C4-2B (cell line): ENCODE measurements around the gene IQGAP2.

Experiments
- H3K27ac ChIP-seq: fragments of 450-650 bp; 2 replicates; pipeline ENCODE4 v1.5.1; 2017
- ZFX ChIP-seq: fragments of 450-650 bp; IDR thresholded peaks from 2 replicates; pipeline ENCODE4 v1.6.1; 2017
- TF ChIP-seq, protein P1 (sequence below): fragments of 450-650 bp; conservative IDR thresholded peaks from 2 replicates; pipeline ENCODE4 v1.5.1; 2017; ENCODE audit warnings: mild to moderate bottlenecking

The IQGAP2 gene

DNA sequence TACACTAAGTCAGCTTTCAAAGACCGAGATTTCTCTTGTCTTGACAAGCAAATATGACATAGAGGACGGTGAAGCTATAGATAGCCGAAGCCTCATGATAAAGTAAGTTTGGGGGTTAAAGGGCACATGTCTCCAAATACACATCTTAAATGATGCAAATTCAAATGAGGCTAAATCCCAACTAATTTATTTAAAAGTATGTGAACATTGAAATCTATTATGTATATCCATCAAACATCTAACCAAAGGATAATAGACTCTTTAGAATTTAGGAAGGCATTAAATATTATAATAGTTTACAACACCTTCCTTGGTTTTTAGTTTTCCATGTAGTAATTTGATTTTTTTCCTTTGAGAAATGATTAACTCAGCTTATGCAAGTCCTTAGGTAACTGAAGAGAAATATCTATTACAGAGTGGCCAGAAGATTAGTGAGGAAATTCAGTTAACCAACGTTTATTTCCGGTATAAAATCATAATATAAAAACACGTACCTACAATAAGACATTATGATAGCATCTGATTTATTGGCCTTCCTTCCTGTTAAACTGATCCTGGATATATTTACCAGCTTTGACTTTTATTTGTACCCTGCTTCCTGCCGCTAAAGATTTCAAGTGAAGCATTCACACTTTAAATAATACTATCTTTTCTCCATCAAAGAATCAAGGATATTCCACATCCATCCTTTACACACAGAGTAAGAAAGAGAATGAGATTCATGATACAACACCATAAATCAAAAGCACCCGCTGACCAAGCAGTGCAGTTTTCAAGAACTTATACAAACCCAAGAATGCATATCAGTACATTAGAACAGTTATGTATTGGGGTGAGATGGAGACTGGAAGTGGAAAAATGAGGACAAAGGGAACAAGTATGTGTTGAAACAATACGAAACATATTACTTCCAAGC, 281.0 kb downstream of the IQGAP2 start:
- no peak overlapping the region for H3K27ac ChIP-seq
- no peak for TF ChIP-seq ZFX
- TF ChIP-seq, protein P1, sequence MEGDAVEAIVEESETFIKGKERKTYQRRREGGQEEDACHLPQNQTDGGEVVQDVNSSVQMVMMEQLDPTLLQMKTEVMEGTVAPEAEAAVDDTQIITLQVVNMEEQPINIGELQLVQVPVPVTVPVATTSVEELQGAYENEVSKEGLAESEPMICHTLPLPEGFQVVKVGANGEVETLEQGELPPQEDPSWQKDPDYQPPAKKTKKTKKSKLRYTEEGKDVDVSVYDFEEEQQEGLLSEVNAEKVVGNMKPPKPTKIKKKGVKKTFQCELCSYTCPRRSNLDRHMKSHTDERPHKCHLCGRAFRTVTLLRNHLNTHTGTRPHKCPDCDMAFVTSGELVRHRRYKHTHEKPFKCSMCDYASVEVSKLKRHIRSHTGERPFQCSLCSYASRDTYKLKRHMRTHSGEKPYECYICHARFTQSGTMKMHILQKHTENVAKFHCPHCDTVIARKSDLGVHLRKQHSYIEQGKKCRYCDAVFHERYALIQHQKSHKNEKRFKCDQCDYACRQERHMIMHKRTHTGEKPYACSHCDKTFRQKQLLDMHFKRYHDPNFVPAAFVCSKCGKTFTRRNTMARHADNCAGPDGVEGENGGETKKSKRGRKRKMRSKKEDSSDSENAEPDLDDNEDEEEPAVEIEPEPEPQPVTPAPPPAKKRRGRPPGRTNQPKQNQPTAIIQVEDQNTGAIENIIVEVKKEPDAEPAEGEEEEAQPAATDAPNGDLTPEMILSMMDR = no peak

DNA sequence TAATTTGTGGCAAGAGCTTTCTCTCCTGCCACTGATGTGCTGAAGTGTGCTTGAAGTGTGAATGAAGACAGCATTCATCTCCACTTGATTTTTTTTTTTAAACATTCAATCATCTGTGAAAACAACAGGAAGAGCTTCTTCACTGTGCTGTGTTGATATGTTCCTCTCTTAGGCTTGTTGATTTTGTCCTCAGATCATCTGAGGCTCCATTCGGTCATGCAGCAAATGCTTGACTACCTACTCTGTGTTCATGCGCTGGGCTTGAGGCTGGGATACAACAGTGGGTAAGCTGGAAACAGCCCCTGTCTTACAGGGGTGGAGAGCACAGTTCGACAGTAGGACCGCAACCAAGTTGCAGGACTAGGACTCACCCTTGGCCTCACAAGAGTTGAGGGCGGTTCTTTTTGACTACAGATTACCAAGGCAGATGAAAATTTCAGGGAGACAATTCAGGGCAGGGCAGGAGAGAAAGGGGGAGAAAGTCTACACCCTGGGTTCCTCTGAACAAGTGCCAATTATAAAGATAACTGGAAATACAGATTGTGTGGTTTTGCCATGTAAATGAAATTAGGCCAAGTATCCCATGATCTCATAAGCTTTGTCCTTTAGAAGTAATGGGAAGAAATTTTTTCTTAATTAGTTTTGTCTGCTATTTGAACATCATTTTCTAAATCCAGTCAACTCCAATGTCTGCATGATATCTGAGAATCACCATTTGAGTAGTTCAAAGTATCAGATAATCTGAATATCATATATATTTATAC, 281.9 kb downstream of the IQGAP2 start:
- TF ChIP-seq, protein P1 = no peak
- no peak for TF ChIP-seq ZFX
- H3K27ac ChIP-seq = no peak overlapping the region

DNA sequence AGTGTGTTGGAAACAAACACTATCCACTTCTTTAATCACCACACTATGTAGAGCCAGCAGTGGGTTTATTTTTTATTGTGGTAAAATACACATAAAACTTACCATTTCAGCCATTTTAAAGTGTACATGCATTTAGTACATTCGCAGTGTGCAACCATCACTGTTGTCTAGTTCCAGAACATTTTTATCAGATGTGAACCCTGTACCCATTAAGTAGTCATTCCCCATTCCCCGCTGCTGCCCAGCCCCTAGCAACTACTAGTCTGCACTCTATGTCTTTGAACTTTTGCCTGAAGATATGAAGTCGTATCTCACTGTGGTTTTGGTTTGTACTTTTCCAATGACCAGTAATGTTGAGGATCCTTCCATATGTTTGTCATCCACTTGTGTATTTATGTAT, 282.6 kb downstream of the IQGAP2 start:
- H3K27ac ChIP-seq = no peak overlapping the region
- TF ChIP-seq, protein P1 = no peak
- TF ChIP-seq ZFX = no peak

DNA sequence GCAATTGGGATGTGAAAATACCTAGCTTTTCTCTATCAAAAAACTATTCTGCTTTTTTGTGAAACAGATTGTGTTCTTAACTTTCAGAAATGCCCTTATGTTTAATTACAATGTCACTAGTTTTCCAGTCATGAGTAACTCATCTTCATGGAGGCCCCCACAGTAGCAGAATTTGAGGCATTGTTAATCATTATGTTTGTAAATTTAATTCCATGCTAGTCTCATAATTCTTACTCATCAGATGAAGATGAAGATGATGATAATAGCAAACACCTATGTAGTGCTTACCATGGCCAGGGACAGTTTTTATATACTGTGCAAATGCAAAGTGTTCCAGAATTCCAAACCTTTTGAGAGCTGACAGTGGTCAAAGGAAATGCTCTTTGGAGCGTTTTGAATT, 285.1 kb downstream of the IQGAP2 start:
- TF ChIP-seq ZFX = no peak
- TF ChIP-seq, protein P1 = no peak
- H3K27ac ChIP-seq = no peak overlapping the region

DNA sequence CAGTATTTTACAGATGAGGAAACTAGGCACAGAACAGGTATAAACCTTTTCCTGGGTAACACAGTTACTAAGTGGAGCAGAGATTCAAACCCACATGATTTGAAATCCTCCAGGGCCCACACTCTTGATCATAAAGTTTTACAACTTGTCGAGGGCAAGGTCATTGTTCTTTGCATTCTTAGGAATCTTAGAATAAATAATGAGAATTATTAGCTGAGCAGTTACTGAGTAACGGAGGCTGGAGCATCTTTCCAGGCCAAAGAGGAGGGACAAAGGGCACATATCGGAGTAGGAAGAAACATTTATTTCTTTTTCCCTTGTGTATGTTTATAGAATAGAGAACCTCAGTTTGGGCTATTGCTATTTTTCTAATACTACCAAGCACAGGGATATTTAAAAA, 285.8 kb downstream of the IQGAP2 start:
- no peak overlapping the region for H3K27ac ChIP-seq
- no peak for TF ChIP-seq ZFX
- TF ChIP-seq, protein P1 = no peak

DNA sequence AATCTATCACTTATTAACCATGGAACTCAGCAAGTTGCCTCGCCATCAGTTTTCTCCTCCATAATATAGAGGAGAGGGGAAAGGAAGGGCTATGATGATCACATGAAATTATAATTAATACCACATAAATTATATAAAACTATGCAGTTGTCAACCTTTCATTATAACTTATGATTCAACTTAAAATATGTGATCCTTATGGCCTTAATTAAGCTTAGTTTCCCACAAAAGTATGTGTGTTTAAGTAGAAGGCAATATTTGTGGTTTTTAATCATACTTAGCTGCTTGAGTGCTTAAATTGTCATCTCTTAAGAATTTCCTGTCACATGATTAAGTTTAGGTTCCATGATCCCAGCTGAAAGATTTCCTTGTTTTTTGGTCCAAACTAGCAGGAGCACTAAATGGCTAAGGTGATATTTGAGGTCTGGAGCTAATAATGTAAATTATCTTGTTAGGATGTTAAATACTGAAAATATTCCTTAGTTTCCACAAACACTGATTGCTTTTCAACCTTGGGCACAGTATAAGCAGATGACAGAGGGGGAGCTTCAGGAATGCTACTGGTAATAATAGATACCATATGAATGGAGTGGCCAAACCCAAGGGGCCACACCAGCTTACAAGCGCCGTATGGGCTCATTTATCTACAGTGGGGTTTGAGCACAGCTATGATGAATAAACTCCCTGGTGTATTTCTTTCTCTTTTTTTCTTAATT, 286.4 kb downstream of the IQGAP2 start:
- TF ChIP-seq ZFX = no peak
- TF ChIP-seq, protein P1 = no peak
- no peak overlapping the region for H3K27ac ChIP-seq
